B cell (primary cell): ENCODE results near the gene ODAD4. TPM values are rescaled to one million over a fixed set of nuclear protein-coding genes. Genes with fewer than 3 reads are reported as not detected.

Experiments
- ATAC-seq: fragments of 200-7000 bp; cut with Tn5 transposase; one replicate; pipeline ENCODE4 v1.10.0; 2021; ENCODE audit warnings: low read depth, mild to moderate bottlenecking, moderate number of reproducible peaks, moderate library complexity
- CTCF ChIA-PET: fragments of 350-600 bp; sonication (Branson Sonifier 250); formaldehyde crosslinking; loops from one replicate; lab custom pipeline; 2021; ENCODE audit warnings: antibody characterized with exemption, inconsistent platforms; lab: Charles Lee
- POLR2A ChIA-PET: fragments of 350-600 bp; sonication (Branson Sonifier 250); formaldehyde crosslinking; loops from one replicate; lab custom pipeline; 2021; ENCODE audit warnings: antibody characterized with exemption; lab: Charles Lee
- DNase-seq: peaks from one replicate; pipeline ENCODE4 v3.0.0; 2013
- H2AFZ ChIP-seq: 2 replicates; pipeline ENCODE4 v1.6.1; 2012; ENCODE audit warnings: mild to moderate bottlenecking, low read depth, low read length; ENCODE audit not compliant: insufficient read depth, poor library complexity, severe bottlenecking
- H3K27ac ChIP-seq, 2 donors: 1 replicate in 1 of 2; 2 replicates in 1 of 2; pipeline ENCODE4 v1.5.1; 2012 to 2013; ENCODE audit warnings: low read length in 2 of 2, mild to moderate bottlenecking in 2 of 2, moderate library complexity in 1 of 2
- H3K27me3 ChIP-seq, 4 experiments: fragments of 200-600 bp in 1 of 4; sonication (generic) in 1 of 4; replicated peaks in 1 of 4; 1 replicate in 2 of 4; 2 replicates in 2 of 4; pipeline versions ENCODE4 v1.6.1 to v1.7.0; 2013 to 2016; ENCODE audit warnings: low read length in 3 of 4, mild to moderate bottlenecking in 2 of 4, mixed read lengths in 1 of 4, moderate library complexity in 1 of 4; ENCODE audit not compliant: insufficient read depth in 4 of 4, control insufficient read depth in 3 of 4; ENCODE audit errors: control extremely low read depth in 1 of 4
- H3K36me3 ChIP-seq, 2 experiments: replicated peaks in 1 of 2; 1 replicate in 1 of 2; 2 replicates in 1 of 2; pipeline versions ENCODE4 v1.6.1 to v1.7.1; 2013; ENCODE audit warnings: low read length in 1 of 2; ENCODE audit not compliant: insufficient read depth in 2 of 2, control insufficient read depth in 1 of 2; ENCODE audit errors: control extremely low read depth in 1 of 2, extremely low read depth in 1 of 2
- H3K4me1 ChIP-seq, 2 donors: fragments of 200-600 bp in 1 of 2; sonication (generic) in 1 of 2; 1 replicate in 1 of 2; 2 replicates in 1 of 2; pipeline versions ENCODE4 v1.5.1 to v1.6.1; 2013 to 2017; ENCODE audit warnings: low read length in 2 of 2; ENCODE audit not compliant: control insufficient read depth in 2 of 2, insufficient read depth in 2 of 2
- H3K4me2 ChIP-seq: replicated peaks from 2 replicates; pipeline ENCODE3; 2012; ENCODE audit warnings: mild to moderate bottlenecking, low read depth, low read length; ENCODE audit not compliant: poor library complexity, severe bottlenecking
- H3K4me3 ChIP-seq, 5 experiments: fragments of 200-600 bp in 1 of 5; sonication (generic) in 1 of 5; 1 replicate in 3 of 5; 2 replicates in 2 of 5; pipeline versions ENCODE4 v1.5.1 to v1.7.0; 2011 to 2016; ENCODE audit warnings: low read length in 4 of 5, mild to moderate bottlenecking in 4 of 5, low read depth in 2 of 5, control low read depth in 1 of 5, moderate library complexity in 1 of 5; ENCODE audit not compliant: insufficient read depth in 1 of 5; ENCODE audit errors: control extremely low read depth in 1 of 5, extremely low read depth in 1 of 5
- H3K79me2 ChIP-seq: fragments of 200-600 bp; sonication (generic); one replicate; pipeline ENCODE4 v1.6.0; 2016; ENCODE audit warnings: low read length; ENCODE audit not compliant: control insufficient read depth, insufficient read depth
- H3K9ac ChIP-seq: fragments of 200-600 bp; sonication (generic); 2 replicates; pipeline ENCODE4 v1.6.1; 2017; ENCODE audit warnings: mild to moderate bottlenecking, low read length, moderate library complexity
- H3K9me3 ChIP-seq, 3 donors: one replicate each; pipeline versions ENCODE4 v1.6.1 to v1.7.1; 2013; ENCODE audit warnings: low read length in 2 of 3; ENCODE audit not compliant: control insufficient read depth in 2 of 3, insufficient read depth in 1 of 3; ENCODE audit errors: control extremely low read depth in 1 of 3
- H4K20me1 ChIP-seq: 2 replicates; pipeline ENCODE4 v1.6.0; 2012; ENCODE audit warnings: mild to moderate bottlenecking, low read length; ENCODE audit not compliant: insufficient read depth, control insufficient read depth, poor library complexity, severe bottlenecking
- H3K27ac Mint-ChIP-seq: one replicate; pipeline ENCODE4 v1.8.0; 2021; ENCODE audit warnings: mixed read lengths
- H3K27me3 Mint-ChIP-seq: one replicate; pipeline ENCODE4 v1.8.0; 2021; ENCODE audit warnings: mixed read lengths
- H3K4me1 Mint-ChIP-seq: one replicate; pipeline ENCODE4 v1.8.0; 2021; ENCODE audit warnings: mixed read lengths
- H3K4me3 Mint-ChIP-seq: one replicate; pipeline ENCODE4 v1.8.0; 2021; ENCODE audit warnings: mixed read lengths
- H3K9me3 Mint-ChIP-seq: one replicate; pipeline ENCODE4 v1.8.0; 2022; ENCODE audit warnings: mixed read lengths; ENCODE audit not compliant: insufficient read depth
- EZH2 ChIP-seq: IDR thresholded peaks from 2 replicates; pipeline ENCODE4 v1.6.1; 2012; ENCODE audit warnings: borderline replicate concordance, low read depth, mild to moderate bottlenecking, moderate library complexity, low read length; ENCODE audit not compliant: insufficient read depth, poor library complexity, severe bottlenecking
- WGBS: methylation state at CpG from one replicate; pipeline ENCODE4 v1.1.5; 2013; ENCODE audit warnings: missing lambda C conversion rate; ENCODE audit not compliant: insufficient coverage; 5-methylcytosine and 5-hydroxymethylcytosine counted together
- intact Hi-C: fragments of 100-400 bp; cut with micrococcal nuclease; formaldehyde crosslinking; loops from one replicate; pipeline ENCODE4 v1.10.0; 2022
- polyA plus RNA-seq: library from polyadenylated mRNA; depleted of rRNA; stranded (reverse); fragments of >200 nt; gene quantifications from 2 replicates; pipeline ENCODE4 v1.2.3, GENCODE V29; 2012
- total RNA-seq, 2 donors: library from RNA; stranded (reverse); fragments of 120-200 nt in 1 of 2; gene quantifications; 1 replicate in 1 of 2; 2 replicates in 1 of 2; pipeline versions ENCODE4 v1.2.3 to v1.2.4, GENCODE V29; 2013 to 2022
- TF ChIP-seq, protein P1 (sequence below): fragments of 200-600 bp; IDR thresholded peaks from one replicate; pipeline ENCODE4 v1.8.0; 2022; ENCODE audit warnings: antibody characterized with exemption, mild to moderate bottlenecking

Gene ODAD4
- total and polyA plus RNA-seq, 2 donors (not counting 1 experiment from before 2014, with no cell fraction given) = 0.27 TPM; not detected in 1

DNA sequence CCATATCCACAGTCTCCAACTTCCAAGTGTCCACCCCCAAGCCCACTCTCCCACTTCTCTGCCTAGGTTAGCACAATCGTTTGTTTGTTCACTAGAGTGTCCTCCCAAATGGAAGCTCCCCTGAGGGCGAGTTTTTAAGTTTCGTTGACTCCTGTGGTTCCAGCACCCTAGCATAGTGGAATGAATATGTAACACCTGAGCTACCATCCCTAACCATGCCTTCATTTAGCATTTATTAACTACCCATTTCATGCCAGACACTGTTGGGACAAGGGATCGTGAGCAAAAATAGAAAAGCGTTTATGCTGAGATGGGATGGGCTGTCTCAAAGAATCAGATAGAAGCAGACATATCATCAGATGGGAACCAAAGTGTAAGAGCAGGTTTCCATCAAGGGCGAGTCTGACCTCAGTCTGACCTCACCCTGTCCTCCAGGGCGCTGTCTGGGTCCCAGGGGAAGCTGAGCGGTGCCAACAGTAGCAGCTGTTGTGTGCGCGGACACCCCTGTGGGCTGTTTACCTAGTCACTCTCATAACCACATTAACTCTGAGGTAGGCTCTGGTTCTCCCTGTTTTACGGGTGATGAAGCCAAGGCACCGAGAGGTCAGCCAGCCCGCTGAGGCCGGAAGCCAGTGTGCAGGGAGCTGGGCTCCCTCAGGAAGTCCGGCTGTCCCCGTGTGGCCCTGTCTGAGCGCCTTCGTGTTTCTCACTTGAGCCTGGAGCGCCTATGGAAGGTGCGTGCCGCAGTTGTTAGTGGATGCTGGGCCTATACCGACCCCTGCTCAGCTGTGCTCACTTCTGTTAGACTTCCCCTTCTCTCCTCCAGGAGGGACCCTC, 42.4 kb downstream of the ODAD4 start:
- peaks cover 45% of the 10 kb centered on the region for H3K4me1 Mint-ChIP-seq
- Histone ChIP-seq H3K9me3 (peaks cover 0 to 3% (median 0%) of the 10 kb centered on the region in 3 donors), H3K9ac (no peak overlapping the region), H3K4me2 (peak overlapping the region; percentile 31), H4K20me1 (peaks cover 33% of the 10 kb centered on the region), H3K36me3 (peaks cover 8 to 67% of the 10 kb centered on the region in 2 experiments), H3K79me2 (peaks cover 28% of the 10 kb centered on the region), H3K4me1 (peaks cover 12 to 48% of the 10 kb centered on the region in 2 donors), H3K27me3 (no peaks in the 10 kb centered on the region), H3K4me3 (no peak overlapping the region), H2AFZ (no peak overlapping the region), H3K27ac (peak overlapping the region; percentile 23 to 47)
- DNase-seq = peak; percentile 60
- ChIA-PET CTCF (interaction anchor here (0.7 to 3.2 kb wide), 9 partner anchors 9 to 554 kb away, joined by 3 to 17 read pairs (median 4); partner anchors contain the start of genes DHX58 and DNAJC7), POLR2A (interaction anchor here (0.5 to 1.4 kb wide), 6 partner anchors 12 to 417 kb away, joined by 3 to 5 read pairs (median 3); partner anchors contain the start of genes DHX58, DNAJC7 and NKIRAS2)
- 65% methylated on average over 18 of the region's 22 CpGs for WGBS
- H3K9me3 Mint-ChIP-seq = no peaks in the 10 kb centered on the region
- H3K27me3 Mint-ChIP-seq = no peaks in the 10 kb centered on the region
- peak overlapping the region; percentile 76 for H3K27ac Mint-ChIP-seq
- peak; percentile 95 for ATAC-seq
- intact Hi-C loops = no loop called here
- TF ChIP-seq, protein P1, sequence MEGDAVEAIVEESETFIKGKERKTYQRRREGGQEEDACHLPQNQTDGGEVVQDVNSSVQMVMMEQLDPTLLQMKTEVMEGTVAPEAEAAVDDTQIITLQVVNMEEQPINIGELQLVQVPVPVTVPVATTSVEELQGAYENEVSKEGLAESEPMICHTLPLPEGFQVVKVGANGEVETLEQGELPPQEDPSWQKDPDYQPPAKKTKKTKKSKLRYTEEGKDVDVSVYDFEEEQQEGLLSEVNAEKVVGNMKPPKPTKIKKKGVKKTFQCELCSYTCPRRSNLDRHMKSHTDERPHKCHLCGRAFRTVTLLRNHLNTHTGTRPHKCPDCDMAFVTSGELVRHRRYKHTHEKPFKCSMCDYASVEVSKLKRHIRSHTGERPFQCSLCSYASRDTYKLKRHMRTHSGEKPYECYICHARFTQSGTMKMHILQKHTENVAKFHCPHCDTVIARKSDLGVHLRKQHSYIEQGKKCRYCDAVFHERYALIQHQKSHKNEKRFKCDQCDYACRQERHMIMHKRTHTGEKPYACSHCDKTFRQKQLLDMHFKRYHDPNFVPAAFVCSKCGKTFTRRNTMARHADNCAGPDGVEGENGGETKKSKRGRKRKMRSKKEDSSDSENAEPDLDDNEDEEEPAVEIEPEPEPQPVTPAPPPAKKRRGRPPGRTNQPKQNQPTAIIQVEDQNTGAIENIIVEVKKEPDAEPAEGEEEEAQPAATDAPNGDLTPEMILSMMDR = no peak
- no peak for TF ChIP-seq EZH2
- peak overlapping the region; percentile 38 for H3K4me3 Mint-ChIP-seq
